Thyroid gland (tissue), 4 donors: ENCODE results near the gene ACOX3.

Experiments
- CTCF ChIP-seq, 6 experiments: fragments of 200-600 bp in 3 of 6; fragments of 450-650 bp in 3 of 6; sonication (generic) in 3 of 6; IDR thresholded peaks; one replicate each; pipeline ENCODE4 v1.5.1; 2016 to 2019; ENCODE audit warnings: antibody characterized with exemption in 6 of 6, mild to moderate bottlenecking in 2 of 6, inconsistent platforms in 1 of 6, moderate library complexity in 1 of 6
- POLR2A ChIP-seq, 2 donors: fragments of 450-650 bp; IDR thresholded peaks; one replicate each; pipeline ENCODE4 v1.6.1; 2017; ENCODE audit warnings: antibody characterized with exemption in 2 of 2, mild to moderate bottlenecking in 2 of 2, moderate library complexity in 1 of 2

GRCh38 chr4:8396762-8397406 lies 43.6 kb downstream of the ACOX3 start:
- no peak for TF ChIP-seq POLR2A (IDR thresholded peaks at IDR 0.05)
- no peak for TF ChIP-seq CTCF (IDR thresholded peaks at IDR 0.05)
